Measurements from ENCODE around the gene CBX2. TPM values are rescaled to one million over a fixed set of nuclear protein-coding genes. Genes with fewer than 3 reads are reported as not detected.

Gene CBX2
- total RNA-seq, 4 donors from 2014 or later: 0.54 to 1.7 (median 1.1) TPM

GRCh38 chr17:79818026-79818758 is 40.2 kb downstream of the CBX2 start:
- intact Hi-C loops (cut with DNase I): no loop called here
- WGBS, 2 donors: 94 to 96% methylated on average over 7 to 12 of the region's 12 CpGs
- DNase-seq: no peak
- no peak for TF ChIP-seq CTCF (IDR thresholded peaks at IDR 0.05)
- Histone ChIP-seq H3K4me1 (peaks cover 17 to 23% of the 10 kb centered on the region in 2 donors), H3K27me3 (peaks cover 11% of the 10 kb centered on the region), H3K27ac (no peak overlapping the region), H3K36me3 (no peaks in the 10 kb centered on the region), H3K9me3 (no peaks in the 10 kb centered on the region), H3K4me3 (replicated peaks in 1 of 3) (no peak overlapping the region)

- no peak overlapping the region for H3K27ac ChIP-seq
- peaks cover 8% of the 10 kb centered on the region for H3K27me3 ChIP-seq
- intact Hi-C loops (cut with DNase I): no loop called here
- H3K36me3 ChIP-seq: no peaks in the 10 kb centered on the region
- no peaks in the 10 kb centered on the region for H3K9me3 ChIP-seq
- TF ChIP-seq POLR2A (IDR thresholded peaks at IDR 0.05): no peak
- DNase-seq: no peak
- peaks cover 13 to 18% of the 10 kb centered on the region in 2 donors for H3K4me1 ChIP-seq
- 82 to 85% methylated on average over 5 of the region's 5 CpGs for WGBS, 2 donors
- no peak overlapping the region for H3K4me3 ChIP-seq (replicated peaks in 1 of 3)
Observed at GRCh38 chr17:79819085-79819484, 41.1 kb downstream of the CBX2 start.

GRCh38 chr17:79819534-79820276 is 41.8 kb downstream of the CBX2 start:
- intact Hi-C loops (cut with DNase I): no loop called here
- 92 to 97% methylated on average over 13 of the region's 13 CpGs for WGBS, 2 donors
- no peak for DNase-seq

GRCh38 chr17:79820959-79821330 is 43.0 kb downstream of the CBX2 start:
- no peak overlapping the region for H3K27ac ChIP-seq
- H3K27me3 ChIP-seq: no peaks in the 10 kb centered on the region
- no peak for TF ChIP-seq POLR2A (IDR thresholded peaks at IDR 0.05)
- TF ChIP-seq CTCF (IDR thresholded peaks at IDR 0.05): no peak
- H3K4me3 ChIP-seq (replicated peaks in 1 of 3): no peak overlapping the region
- no peaks in the 10 kb centered on the region for H3K4me1 ChIP-seq
- no peaks in the 10 kb centered on the region for H3K9me3 ChIP-seq
- H3K36me3 ChIP-seq: no peaks in the 10 kb centered on the region
- no peak for DNase-seq
- WGBS, 2 donors: 93 to 96% methylated on average over 4 of the region's 4 CpGs
- intact Hi-C loops (cut with DNase I): no loop called here

More at GRCh38 chr17:79819534-79820276, 41.8 kb downstream of the CBX2 start:
- no peak for TF ChIP-seq CTCF (IDR thresholded peaks at IDR 0.05)
- no peak for TF ChIP-seq POLR2A (IDR thresholded peaks at IDR 0.05)
- H3K36me3 ChIP-seq: no peaks in the 10 kb centered on the region
- no peak overlapping the region for H3K27ac ChIP-seq
- peaks cover 7 to 12% of the 10 kb centered on the region in 2 donors for H3K4me1 ChIP-seq
- no peaks in the 10 kb centered on the region for H3K9me3 ChIP-seq
- peaks cover 1% of the 10 kb centered on the region for H3K27me3 ChIP-seq
- H3K4me3 ChIP-seq (replicated peaks in 1 of 3): no peak overlapping the region

- intact Hi-C loops (cut with DNase I): no loop called here
- H3K27ac ChIP-seq: no peak overlapping the region
- 83 to 89% methylated on average over 7 to 11 of the region's 12 CpGs for whole genome bisulfite sequencing, 2 donors
Observed at GRCh38 chr17:79821331-79822095, 43.6 kb downstream of the CBX2 start.

More at GRCh38 chr17:79821331-79822095, 43.6 kb downstream of the CBX2 start:
- DNase-seq: no peak
- no peak for TF ChIP-seq CTCF (IDR thresholded peaks at IDR 0.05)
- no peak for TF ChIP-seq POLR2A (IDR thresholded peaks at IDR 0.05)
- Histone ChIP-seq H3K4me1 (peaks cover 0 to 3% of the 10 kb centered on the region in 2 donors), H3K9me3 (no peaks in the 10 kb centered on the region), H3K27me3 (no peaks in the 10 kb centered on the region), H3K36me3 (no peaks in the 10 kb centered on the region), H3K4me3 (replicated peaks in 1 of 3) (no peak overlapping the region)
